Stimulated activated CD4-positive, alpha-beta T cell treated with anti-CD3 and anti-CD28 coated beads, Interleukin-1b, Interleukin-23, amount 100 ng/mL, for 1 hour (primary cell): ENCODE data around the gene LTV1.

Source experiments
- DNase-seq, 2 donors: peaks; one replicate each; pipeline ENCODE4 v3.0.0-alpha.2; 2020; ENCODE audit warnings: low read depth in 2 of 2

LTV1 gene

DNA sequence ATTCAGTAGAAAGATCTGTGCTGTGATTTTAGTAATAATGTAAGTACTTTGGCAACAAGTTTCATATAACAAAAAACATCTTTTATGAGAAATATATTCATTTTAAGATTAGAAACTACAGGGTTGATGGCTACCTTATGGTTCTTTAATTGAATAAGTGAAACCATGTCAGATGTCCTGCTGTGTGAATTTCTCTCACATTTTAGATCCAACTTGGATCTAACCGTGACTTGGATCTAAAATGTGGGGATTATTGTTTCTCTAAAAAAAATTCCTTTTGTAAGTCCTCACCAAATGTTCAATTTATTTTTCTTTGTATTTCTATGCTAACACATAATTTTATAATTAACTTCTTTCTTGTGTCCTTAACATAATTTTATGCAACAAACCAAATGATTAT, 51.5 kb downstream of the LTV1 start:
- DNase-seq, result no peak

DNA sequence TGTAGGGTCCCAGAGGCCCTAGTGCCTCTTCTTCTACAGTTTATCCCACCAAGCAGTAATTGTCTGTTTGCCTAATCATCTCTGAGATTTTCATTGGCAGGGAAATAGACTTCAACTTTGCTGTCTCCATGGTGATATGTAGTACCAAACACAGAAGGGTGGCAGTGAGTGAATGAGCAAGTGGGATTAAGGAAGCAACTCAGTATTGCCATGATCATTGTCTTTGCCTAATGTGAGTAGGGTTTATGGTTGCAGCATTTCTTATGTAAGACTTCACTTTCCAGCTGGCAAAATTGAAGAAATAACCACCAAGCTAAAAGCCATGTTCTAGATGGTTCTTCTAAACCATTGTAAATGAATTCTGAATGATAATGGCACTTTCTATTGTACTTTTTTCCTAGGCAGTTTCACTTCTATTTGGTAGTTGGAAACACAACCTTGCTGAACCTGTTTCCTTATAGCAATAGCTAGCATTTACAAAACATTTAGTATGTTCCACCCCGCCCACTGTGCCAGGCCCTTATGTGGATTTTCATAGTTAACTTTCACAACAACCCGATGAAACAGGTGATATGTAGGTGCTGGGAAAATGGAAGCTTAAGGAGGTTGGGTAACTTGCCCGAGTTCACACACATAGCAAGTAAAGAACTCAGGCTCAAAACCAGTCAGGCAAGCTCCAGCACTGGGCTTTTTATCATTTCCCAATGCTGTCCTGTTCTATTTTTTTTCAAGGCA, 53.2 kb downstream of the LTV1 start:
- no peak for DNase-seq

DNA sequence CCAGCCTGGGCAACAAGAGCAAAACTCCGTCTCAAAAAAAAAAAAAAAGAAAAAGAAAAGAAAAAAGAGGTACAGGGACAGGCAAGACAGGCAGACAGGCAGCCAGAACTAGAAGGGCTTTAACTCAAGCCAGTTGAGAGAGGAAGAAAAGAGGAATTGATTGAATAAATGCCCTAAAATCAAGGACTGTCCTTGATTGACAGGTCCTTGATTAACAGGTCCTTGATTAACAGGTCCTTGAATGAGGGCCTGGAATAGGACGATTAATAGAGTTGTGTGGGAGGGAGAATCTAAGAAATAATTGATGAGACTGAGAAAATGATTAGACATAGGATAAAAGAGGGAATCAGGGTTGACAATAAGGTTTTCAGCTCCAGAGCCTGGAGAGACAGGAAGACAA, 57.2 kb downstream of the LTV1 start:
- DNase-seq, result no peak

DNA sequence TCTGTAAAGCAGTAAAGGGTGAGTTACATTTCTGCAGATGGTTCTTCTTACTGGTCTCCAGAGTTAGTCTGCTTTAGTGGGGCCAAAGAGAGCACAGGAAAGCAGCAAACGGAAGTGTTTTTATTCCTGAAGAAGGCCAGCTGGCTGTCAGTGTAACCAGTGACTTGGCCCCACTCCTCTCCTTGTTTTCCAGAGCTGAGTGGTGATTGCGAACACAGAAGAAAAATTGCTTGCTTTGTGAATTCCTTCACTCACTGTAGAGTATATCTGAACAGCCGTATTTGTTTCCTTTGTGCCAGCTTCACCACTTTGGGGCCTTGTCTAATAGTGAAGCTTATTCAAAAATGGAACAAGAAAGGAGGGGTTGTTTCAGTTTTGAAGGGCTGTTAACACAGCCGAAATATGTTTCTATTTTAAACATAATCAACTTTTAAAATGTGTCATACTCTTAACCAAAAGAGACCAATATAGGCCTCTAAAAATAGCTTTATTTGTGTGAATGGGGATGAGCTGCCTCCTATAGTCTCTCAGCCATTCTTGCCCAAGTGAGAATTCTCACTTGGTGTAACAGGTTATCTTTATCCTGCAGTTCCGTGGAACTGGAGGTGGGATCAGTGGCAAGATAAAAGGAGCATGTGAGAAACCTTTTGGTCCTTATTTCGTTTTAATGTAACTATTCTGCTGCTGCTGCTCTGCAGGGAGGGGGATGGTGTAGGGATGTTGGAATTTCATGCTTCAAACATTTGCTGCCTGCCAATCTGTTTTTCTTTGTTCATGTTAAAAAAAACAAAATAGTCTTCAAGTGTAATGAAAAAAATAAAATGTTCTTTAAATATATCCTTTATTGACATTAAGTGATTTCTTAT, 59.0 kb downstream of the LTV1 start:
- no peak for DNase-seq

DNA sequence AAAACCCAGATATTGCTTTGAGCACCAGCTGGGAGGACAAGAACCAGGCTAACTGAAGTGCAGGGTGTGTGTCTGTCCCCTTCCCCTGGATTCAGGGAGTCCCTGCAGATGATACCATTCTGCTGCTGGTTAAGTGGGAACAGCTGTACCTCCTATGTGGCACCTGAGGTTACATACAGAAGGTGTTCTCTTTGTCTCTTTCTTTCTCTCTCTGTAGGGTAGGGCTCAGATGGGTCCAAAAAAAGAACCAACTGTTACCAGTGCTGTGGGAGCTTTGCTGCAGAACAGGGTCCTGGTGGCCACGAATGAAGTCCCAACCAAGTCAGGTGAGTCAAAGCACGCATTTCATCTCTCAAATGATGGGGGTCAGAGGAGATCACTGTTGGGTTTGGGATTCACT, 59.7 kb downstream of the LTV1 start:
- DNase-seq, result no peak

DNA sequence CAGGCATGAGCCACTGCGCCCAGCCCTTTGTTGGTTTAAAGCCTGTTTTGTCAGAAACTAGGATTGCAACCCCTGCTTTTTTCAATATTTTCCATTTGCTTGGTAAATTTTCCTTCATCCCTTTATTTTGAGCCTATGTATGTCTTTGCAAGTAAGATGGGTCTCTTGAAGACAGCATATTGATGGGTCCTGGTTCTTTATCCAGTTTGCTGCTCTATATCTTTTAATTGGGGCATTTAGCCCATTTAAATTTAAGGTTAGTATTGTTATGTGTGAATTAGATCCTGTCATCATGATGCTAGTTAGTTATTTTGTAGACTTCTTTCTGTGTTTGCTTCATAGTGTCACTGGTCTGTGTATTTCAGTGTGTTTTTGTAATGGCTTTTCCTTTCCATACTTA, 67.9 kb downstream of the LTV1 start:
- DNase-seq, result no peak

DNA sequence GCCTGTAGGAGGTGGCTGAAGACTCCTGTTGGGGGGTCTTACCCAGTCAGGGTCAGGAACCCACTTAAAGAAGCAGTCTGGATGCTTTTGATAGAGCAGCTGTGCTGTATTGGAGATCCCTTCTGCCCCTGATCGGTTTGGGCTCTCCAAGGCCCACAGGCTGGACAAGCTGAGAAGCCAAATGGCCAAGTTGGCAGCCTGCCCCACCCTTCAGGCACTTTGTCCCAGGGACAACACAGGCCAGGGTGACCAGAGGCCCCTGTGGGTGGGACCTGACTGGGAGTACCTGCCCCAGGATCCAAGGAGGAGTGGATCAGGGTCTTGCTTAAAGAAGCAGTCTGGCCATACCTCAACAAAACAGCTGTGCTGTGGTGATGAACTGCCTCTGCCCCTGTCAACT, 69.5 kb downstream of the LTV1 start:
- no peak for DNase-seq
